AG10803 (cell line): ENCODE results near the gene KDELR3.

Experiments used
- DNase-seq: peaks from one replicate; pipeline ENCODE4 v3.0.0; 2010; ENCODE audit warnings: low read depth
- H3K4me3 ChIP-seq: 2 replicates; pipeline ENCODE4 v1.5.1; 2011; ENCODE audit warnings: mild to moderate bottlenecking, low read length, control low read depth
- CTCF ChIP-seq: conservative IDR thresholded peaks from 2 replicates; pipeline ENCODE4 v1.5.1; 2011; ENCODE audit warnings: mild to moderate bottlenecking, low read length, control low read depth, inconsistent platforms

The KDELR3 gene

GRCh38 chr22:38429499-38430068, 38.3 kb upstream of the KDELR3 start:
- no peak for TF ChIP-seq CTCF
- DNase-seq = peak; percentile 21
- no peak overlapping the region for H3K4me3 ChIP-seq

GRCh38 chr22:38431266-38432010, 36.5 kb upstream of the KDELR3 start:
- no peak for TF ChIP-seq CTCF

GRCh38 chr22:38432264-38432663, 35.6 kb upstream of the KDELR3 start:
- peak; percentile 41 for DNase-seq
- no peak overlapping the region for H3K4me3 ChIP-seq
- no peak for TF ChIP-seq CTCF

More at GRCh38 chr22:38431266-38432010, 36.5 kb upstream of the KDELR3 start:
- DNase-seq = no peak
- no peak overlapping the region for H3K4me3 ChIP-seq

- H3K4me3 ChIP-seq = no peak overlapping the region
- TF ChIP-seq CTCF = no peak
- no peak for DNase-seq
Observed at GRCh38 chr22:38433871-38434270, 34.0 kb upstream of the KDELR3 start.

GRCh38 chr22:38435010-38435409, 32.9 kb upstream of the KDELR3 start:
- no peak overlapping the region for H3K4me3 ChIP-seq
- no peak for TF ChIP-seq CTCF
- no peak for DNase-seq

GRCh38 chr22:38435965-38436364, 31.9 kb upstream of the KDELR3 start:
- no peak for DNase-seq
- TF ChIP-seq CTCF = no peak
- H3K4me3 ChIP-seq = no peak overlapping the region
